ENCODE data around the gene TEX12.
"Not testable (repeated sequence)": the region's sequence is repeated elsewhere in the genome, so short reads cannot be mapped to it uniquely, and the experiment has no call there.

The TEX12 gene, protein sequence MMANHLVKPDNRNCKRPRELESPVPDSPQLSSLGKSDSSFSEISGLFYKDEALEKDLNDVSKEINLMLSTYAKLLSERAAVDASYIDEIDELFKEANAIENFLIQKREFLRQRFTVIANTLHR

DNA sequence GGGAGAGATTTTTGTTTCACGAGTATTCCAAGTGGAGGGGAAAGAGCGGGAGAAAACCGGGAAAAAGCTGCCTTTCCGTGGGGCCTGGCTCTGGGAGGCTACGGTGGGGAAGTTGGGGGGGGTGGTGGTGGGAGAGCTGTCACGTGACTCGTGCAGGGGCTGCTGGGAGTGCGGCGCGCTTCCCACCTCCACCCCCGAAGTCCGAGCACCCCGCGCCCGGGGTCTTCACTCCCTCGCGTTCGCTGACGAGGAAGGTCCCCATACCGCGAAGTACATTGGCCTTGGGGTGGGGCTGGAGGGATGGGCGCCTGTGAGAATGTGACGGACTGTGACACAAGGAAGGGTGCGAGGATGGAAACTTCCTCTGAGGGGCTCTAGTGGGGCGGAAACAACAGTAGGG lies at the start of gene TEX12:
Gene TEX12, plus strand, starts transcription at position 228 of the 400 bp plus-strand sequence. CDS start 1,897 bp downstream, outside the sequence.
- DNase-seq = no peak

DNA sequence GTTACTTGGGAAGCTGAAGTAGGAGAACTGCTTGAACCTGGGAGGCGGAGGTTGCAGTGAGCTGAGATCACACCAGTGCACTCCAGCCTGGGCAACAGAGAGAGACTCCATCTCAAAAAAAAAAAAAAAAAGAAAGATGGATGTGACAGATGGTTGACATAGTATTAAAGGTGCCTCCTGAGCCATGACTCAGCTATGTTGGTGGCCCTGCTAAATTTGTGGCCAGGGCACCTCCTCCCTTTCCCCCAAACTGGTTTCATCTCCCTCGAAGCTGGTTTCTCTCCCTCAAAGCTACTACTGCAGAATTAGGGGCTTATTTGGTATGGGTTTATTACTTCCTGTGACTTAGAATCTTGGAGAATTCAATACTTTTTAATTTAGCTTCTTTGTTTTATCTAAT lies 49.0 kb upstream of the TEX12 start:
- peak; percentile 44 for DNase-seq

DNA sequence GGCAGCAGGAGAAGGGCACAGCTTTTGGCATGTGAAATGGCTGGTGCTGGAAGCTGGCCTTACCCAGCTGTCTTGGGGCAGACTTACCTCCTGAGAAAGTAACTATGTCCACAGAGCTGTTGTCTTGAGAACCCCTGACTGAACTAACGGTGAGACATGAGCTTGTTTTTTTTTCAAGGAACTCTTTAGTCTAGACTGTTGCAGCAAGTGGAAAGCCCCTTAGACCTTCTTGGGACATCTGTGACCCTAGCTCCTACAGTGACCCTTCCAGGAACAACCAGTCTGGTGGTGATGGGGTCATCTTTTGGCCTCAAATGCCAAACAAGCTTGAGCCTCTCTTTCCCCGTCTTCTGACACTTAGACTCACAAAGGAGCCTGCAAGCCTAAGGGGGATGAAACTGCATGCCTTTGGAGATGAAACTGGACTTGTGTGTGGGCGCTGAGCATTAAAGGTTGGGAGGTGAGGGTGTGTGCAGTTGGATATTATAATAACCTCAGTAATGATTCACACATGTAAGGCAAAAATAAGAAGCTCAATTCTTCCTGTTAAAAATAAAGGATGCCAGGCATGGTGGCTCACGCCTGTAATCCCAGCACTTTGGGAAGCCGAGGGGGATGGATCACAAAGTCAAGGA lies 45.1 kb upstream of the TEX12 start:
- DNase-seq = no peak

DNA sequence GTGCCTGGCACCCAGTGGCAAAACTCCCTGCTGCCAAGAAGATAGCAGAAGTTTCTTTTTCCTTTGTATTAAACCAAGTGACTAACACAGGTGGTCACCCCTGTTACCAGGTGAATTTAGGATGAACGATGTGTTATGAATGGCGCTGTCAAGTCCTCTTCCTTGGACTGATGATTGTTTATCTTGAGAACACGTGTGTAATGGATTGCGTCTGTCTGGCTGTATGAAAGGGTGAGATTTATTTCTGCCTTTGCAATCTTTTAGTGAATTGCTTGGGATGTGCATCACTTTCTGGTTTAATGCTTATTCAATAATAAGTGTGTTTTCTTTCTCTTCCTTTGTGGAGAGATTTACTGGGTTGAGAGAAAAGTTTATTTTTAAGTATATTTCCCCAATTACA lies 44.0 kb upstream of the TEX12 start:
- no peak for DNase-seq

DNA sequence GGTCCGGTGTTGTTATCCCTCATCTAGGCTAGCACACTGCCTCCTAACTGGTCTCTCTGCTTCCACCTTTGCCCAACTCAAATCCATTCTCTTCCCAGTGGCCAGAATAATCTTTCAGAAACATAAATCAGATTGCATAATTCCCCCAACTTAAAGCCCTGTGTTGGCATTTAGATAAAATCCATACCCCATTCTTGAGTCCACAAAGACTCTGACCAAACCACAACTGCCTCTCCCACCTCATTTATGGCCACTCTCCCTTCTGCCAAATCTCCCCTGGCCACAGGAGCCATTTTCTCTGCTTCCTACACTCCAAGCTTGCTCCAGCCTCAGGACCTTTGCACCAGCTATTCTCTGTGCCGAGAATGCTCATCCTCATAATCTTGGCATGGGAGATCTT lies 40.1 kb upstream of the TEX12 start:
- DNase-seq = no peak

DNA sequence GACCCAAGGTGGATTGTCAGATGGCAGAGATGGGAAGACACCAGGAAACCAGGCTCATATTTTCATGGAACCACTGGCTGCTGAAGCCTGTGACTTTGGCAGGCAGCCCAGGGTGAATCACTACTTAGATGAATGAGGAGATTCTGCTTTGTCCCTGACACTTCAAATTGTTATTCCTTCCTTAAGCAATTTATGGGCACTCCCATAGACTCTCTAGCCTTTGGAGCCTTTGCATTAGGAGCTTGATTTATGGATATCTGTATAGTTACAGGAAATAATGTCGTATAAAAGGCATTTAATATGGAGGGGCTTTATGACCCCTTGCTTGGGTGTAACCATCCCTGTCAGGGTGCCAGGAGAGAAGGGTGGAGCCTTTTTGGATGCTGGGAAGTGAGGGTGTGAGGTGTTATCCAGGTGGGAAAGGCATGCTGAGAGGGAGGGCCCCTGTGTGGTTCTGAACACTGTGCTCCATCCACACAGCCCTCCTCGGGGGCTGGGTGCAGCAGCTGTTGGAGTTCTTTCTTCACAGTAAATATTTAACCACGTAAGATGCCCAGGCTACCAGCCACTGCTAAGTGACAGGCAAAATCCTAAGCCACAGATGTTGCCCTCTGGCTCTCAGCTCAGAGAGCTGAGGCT lies 38.6 kb upstream of the TEX12 start:
- DNase-seq = peak; percentile 44

DNA sequence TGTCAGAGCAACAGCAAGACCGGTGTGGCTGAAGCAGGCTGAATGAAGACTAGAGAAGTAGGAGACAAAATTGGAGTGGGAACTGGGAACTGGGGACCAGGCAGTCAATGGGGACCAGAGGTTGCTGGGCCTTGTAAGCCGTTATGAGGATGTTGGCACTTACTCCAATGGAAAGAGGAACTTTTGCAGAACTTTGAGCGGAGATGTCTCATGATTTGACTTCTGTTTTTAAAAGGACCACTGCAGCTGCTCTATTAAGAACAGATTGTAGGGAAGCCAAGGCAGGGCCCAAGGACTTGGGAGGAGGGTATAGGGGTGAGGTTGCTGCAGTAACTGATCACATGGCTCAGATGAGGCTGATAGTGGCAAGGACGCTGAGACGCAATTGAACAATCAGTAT lies 37.5 kb upstream of the TEX12 start:
- no peak for DNase-seq

DNA sequence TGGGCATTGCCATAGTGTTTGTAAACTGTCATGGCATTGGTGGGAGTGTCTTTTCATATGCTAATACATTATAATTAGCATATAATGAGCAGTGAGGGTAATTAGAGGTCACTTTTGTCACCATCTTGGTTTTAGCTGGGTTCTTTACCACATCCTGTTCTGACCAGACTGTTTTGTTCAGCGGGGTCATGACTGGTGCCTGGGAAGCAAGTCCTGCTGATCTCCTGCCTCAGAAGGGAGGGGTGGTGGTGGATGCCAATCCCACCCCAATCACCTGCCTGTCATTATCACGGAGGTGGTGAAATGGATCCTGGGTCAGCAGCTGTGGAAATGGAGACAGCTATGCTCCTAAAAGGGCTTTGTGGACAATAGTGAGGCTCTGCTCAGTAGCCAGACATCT lies 34.4 kb upstream of the TEX12 start:
- DNase-seq = peak; percentile 73

DNA sequence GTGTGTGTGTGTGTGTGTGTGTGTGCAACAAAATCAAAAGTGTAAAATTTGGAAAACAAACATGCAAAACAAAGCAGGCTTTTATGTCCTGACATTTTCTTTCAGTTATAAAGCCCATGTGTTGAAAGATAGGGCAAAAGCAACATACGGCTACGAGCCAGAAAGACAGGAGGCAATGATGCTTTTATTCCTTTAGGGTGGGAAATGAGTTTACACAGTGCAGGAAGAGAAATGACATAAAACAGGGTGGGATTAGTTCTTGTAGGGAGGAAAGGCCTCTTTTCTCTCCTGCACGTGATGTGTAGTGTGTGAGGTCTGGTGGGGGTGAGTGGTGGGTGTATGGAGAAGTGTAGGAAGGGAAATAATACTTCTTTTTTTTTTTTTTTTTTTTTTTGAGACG lies 32.7 kb upstream of the TEX12 start:
- DNase-seq = no peak

DNA sequence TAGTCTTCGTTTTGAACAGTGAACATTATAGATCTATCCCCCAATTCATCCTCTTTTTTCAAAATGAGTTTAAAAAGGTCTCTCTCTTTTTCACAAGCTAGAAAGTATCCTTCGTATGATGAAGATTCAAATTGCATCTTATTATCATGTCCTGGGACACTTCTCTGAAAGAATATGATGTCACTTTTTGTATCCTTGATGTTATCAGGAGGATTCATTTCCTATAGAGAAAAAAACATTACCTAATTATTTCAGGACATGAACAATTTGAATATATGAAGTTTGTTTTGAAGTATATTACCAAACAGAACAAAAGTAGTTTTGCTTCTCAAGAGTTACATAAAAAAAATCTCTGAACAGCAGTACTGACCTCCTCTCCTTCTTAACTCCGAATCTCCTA lies 23.6 kb upstream of the TEX12 start:
- no peak for DNase-seq

DNA sequence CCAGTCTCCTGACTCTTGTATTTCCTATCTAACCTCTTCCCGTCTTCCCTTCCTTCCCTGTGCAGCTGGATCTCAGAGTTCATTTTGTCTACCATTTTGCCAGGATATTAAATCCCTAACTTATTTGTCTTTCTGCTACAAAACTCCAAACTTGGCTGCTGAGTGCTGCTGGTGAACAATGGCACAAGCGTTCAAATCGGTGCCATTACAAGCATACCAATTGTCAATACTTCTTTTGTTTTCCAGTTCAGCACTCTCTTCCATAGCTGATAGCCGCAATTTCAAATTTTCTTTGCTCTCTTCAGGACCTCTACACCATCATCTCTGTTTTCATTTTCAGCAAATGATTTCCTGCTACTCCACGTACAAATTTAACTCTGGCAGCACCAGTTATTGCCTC lies 16.7 kb upstream of the TEX12 start:
- DNase-seq = no peak

DNA sequence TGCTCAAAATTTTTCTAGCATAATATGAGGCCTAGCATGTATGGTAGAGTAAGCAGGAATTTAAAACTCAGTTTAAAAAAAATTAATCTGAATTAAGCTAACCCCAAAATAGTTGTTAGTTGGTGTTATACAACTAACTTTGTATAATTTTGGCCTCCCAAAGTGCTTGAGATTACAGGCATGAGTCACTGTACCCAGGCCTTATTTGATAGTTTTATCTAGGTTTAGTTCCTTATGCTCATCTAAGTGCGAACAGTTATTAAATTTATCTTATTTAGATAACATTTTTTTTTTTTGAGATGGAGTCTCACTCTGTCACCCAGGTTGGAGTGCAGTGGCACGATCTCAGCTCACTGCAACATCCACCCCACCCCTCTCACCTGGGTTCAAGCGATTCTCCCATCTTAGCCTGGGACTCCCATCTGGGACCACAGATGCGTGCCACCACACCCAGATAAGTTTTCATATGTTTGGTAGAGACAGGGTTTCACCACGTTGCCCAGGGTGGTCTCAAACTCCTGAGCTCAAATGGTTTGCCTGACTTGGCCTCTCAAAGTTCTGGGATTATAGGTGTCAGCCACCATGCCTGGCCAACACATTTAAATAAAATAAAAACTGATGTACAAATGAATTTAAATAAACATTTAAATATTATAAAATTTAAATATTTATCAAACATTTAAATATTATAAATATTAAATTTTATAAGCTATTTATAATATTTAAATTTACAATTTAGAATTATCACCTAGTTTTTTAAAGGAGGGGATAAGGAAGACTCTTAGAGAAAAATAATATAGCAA lies 10.8 kb upstream of the TEX12 start:
- DNase-seq = no peak

DNA sequence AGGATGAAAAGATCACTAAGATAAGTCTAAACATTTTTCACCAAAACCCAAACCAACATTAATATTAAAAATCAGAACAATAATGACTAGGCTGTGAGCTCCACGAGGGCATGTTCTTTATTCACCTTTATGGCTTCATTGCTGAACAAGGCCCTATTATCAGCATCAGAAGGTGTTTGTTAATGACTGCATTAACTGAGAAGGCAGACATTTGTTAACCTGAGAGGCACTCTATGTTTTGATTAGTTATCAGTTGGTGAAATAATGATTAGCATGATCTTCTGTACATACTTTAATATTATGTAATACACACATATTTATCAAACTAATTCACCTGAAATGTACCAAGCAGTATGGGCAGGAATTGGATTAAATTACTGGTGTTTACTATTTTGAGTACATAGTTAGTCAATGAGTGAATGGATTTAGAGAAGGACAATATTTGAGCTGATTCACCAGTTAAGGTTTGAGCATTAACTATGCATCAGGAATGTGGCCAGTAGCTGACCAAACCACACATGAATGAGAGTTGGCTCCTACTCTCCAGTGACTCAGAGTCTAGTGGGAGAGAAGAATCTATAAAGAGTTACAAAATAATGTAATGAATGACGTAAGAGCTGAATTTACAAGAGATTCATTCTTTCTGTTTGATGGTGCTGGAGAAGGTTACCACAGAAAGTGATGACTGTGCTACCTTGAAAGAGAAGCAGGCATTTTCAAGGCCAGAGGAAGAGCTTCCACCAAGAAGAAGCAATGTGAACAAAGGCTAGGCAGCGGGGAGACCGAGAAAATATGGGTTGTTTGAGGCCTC lies 10.0 kb upstream of the TEX12 start:
- no peak for DNase-seq

DNA sequence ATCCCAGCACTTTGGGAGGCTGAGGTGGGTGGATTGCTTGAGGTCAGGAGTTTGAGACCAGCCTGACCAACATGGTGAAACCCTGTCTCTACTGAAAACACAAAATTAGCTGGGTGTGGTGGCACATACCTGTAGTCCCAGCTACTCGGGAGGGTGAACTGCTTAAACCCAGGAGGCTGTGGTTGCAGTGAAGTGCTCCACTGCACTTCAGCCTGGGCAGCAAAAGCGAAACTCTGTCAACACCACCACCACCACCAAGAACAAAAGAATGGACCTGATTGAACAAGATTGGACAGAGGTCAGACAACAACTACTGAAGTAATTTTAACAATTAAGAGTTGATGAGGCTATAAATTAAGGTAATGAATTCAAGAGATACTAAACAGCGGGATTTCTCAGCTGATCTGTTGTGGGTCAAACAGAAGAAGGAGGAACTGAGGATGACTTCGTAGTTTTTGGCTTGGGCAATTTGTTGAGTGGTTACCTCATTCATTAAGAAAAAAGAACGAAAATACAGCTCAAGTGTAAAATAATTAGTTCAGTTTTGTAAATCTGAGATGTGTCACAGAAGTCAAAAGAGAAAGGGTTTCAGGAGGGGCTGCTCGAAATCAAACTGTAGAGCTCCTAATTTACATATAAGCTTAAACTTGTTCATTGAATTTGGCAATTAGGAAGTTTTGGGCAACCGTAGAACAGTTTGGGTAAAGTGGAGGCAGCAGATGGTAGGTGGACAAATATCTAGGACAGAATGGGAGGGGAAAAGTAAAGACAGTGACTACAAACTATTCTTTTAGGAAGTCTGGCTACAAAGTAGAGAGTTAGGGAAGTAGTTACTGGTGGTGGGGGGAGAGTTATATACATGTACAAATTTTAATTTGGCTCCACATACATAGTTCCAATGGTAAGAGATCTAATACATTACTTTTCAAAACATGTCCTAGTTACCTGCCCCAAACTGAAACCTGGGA lies 7.8 kb upstream of the TEX12 start:
- DNase-seq = no peak

DNA sequence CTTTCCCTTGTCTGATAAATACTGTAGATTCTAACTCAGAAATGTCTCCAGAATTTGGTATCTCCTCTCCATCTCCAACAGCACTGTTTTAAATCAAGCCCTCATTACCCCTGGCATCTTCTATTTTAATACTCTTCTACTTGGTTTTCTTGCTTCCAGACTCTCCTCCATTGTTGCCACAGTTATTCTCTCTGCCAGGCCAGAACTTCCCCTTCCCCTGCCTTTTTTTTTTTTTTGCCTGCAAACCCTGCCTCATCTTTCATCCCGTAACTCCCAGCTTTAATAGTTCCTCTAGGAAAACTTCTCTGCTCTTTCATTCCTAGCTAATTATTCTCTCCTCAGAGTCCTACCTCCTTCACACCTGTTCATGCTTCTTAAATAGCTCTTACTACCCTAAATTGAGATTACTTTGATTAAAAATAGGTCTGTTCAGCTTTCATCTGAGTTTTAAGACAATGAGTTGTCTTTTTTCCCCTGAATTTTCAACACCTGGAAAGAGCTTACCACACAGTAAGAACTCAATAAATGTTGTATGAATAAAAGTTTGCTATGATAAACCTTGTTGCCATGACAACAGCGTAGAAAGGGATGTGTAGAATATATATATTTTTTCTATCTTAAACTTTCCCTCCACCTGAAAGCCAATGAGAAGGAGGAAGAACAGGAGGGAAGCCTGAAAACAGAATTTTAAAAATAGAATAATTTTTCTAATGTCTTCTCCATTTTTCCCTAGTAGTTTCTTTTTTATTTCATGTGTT lies 6.9 kb upstream of the TEX12 start:
- no peak for DNase-seq

DNA sequence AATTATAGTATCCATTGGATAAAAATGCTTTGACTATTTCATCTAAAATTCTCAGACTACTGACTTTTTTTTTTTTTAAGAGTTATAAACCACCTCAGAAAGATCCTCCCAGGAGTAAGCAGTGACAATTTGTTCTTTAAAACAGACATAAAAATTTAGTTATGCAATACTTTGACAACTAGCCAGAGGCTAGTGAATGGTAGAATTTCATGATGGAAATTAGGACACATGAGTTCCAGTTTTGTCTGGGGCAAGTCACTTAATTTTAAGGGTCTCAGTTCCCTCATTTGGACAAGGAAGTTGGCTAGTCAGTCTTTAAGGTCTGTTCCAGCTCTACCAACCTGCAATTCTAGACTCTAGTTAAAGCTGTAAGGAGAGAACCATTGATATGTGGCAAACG lies 6.2 kb upstream of the TEX12 start:
- no peak for DNase-seq

DNA sequence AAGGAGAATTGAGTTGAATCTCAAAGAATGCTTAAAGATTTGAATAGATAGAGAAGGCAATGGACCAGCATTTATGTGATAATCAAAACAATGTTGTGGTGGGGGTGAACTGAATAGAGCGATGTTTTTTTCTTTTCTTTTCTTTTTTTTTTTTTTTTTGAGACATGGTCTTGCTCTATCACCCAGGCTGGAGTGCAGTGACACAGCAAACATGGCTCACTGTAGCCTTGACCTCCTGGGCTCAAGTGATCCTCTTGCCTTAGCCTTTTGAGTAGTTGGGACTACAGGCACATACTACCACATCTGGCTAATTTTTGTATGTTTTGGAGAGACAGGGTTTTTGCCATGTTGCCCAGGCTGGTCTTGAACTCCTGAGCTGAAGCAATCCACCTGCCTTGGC lies 5.0 kb upstream of the TEX12 start:
- DNase-seq = not testable (repeated sequence)

DNA sequence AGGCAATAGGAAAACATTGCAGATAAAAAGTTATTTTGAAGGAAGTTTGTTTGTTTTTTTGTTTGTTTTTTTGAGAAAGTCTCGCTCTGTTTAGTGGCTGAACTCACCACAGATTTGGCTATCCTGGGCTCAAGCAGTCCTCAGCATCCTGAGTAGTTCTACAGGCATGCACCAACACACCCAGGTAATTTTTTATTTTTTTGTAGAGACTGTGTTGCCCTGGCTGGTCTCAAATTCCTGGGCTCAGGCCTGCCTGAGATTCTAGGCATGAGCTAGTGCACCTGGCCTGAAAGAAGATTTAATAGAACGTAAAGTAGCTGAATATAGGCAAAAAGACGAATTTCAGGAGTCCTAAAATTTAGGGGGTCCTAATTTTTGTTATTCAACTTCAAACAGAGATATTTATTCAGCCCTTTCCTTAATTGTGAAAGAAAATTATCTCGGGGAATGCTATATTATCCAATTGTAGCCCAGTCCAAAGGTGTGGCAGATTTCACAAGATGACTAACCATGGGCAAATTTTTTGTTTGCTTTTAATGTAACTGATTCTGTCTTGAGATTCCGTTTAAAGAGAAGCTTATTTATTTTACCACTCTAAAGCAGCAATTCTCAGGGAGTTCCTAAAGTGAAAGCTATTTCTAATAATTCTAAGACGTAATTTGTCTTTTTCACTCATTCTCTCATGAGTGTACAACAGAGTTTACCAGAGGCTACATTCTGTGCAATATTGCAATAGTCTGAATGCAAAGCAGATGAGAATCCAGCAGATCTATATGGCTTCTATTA lies 4.2 kb upstream of the TEX12 start:
- no peak for DNase-seq

DNA sequence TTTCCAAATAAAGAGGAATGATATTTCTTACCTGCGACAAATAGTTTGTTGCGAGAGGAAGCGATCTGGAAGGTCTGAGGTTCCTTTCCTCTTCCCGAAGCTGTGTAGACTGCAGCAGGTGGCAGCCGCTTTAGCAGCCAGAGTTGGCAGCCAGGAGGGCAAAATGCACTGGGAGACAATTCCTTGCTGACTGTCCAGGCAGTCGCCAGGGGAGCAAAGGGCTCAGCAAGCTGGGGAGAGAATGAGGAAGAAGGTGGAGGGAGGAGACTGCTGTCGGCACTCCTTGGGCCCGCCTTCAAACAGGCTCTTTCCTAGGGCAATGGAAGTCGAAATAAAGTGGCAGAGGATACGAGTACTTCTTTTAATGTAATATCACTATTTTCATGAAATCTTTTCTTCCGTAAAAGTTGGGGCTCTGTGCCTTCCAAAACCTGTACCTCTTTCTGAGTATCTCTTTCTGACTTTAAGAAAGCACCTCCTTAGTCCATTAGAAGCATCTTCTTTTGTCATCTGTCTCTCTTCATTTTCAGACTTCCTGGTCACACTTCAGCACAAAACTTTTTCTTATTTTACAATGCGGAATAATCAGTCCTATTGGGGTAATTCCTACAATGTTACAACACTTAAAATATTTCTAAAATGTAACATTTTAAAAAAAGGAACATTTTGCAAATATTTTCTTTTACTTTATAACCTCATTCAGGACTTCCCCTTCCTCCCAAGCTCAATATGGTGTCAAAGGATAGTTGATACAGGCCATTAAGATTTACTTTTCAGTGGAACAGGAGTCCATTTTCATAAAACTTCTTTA lies 3.1 kb upstream of the TEX12 start, which contains the start of gene IL18:
Gene IL18, minus strand, starts transcription at position 220 of the 811 bp plus-strand sequence. CDS start 9,041 bp downstream, outside the sequence.
- DNase-seq = peak; percentile 23

Data from RPMI8226 (cell line).